ENCODE data around the gene EGFL7.

The EGFL7 gene

GRCh38 chr9:136714893-136715274, 52.2 kb downstream of the EGFL7 start:
- DNase-seq (ENCODE audit: low read depth in 2 of 2) = no peak

GRCh38 chr9:136717399-136717798, 54.7 kb downstream of the EGFL7 start:
- DNase-seq (ENCODE audit: low read depth in 2 of 2) = no peak

GRCh38 chr9:136718345-136719194, 55.9 kb downstream of the EGFL7 start:
- no peak for DNase-seq (ENCODE audit: low read depth in 2 of 2)

- no peak for DNase-seq (ENCODE audit: low read depth in 2 of 2)
Measured at GRCh38 chr9:136719195-136719880, 56.6 kb downstream of the EGFL7 start.

GRCh38 chr9:136720251-136720897, 57.7 kb downstream of the EGFL7 start:
- no peak for DNase-seq (ENCODE audit: low read depth in 2 of 2)

GRCh38 chr9:136720898-136721338, 58.2 kb downstream of the EGFL7 start:
- no peak for DNase-seq (ENCODE audit: low read depth in 2 of 2)

- DNase-seq (ENCODE audit: low read depth in 2 of 2) = no peak
Measured at GRCh38 chr9:136721339-136722092, 58.8 kb downstream of the EGFL7 start.
